Islet of Langerhans (tissue), 1 donor: ENCODE measurements around the gene PRICKLE2.
A peak's percentile ranks its signal among the peaks of the same experiment; 100 is the strongest.

Source experiments
- FAIRE-seq: peaks from one replicate; lab custom pipeline; 2011; peaks lifted over from hg19 to GRCh38; lab: Jason Lieb, UNC

Gene PRICKLE2

DNA sequence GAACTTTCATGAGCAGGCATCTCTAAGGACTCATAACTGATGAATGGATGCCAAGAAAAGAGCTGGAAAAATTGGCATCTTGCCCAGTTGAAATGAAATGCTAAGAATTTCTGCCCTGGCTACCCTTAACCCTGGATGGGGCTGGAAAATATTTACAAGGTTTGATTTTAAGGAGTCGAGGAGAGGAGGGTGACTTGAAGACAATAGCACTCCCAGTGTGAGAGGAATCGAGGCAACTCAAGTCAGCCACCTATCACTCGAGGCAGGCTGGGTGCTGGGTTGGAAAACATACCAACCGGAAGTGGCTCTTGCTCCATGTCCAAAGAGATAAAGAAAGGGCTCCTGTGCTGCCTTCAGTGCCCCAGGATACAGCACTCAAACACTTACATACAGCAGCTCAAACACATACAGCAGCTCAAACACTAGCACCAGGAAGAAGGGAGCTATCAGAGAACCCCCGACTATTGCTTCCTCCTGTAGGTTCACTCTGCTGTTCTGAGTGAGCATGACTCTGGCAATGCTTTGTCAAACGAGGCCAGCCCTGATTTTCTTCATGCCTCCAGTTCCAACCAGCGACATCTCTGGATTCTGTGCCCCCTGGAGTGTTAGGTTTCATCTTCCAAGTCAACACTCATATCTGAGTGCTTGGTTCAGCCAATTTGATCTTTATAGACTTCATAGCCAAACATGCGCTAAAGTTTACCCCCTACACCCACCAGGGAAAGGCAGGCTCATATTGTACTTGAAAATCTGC, 4.9 kb downstream of the PRICKLE2 start:
- no peak for FAIRE-seq

DNA sequence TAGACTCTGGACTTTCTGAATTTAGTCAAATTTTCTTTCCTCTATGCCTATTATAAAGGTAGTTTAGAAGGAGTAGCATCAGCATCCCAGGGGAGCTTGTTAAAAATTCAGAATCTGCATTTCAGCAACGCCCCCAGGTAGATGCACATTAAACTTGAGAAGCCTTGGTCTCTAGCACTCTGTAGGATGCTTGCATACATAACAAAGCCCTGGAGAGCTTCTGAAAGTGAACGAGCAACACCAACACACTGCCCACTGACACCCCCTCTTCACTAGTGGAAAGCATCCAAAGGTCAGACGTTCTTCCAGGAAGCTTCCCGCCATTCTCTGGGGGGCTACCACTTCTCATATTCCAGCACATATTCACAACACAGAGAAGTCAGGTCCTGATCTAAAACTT, 6.5 kb downstream of the PRICKLE2 start:
- FAIRE-seq = no peak

GRCh38 chr3:64218329-64218728, 6.9 kb downstream of the PRICKLE2 start:
- no peak for FAIRE-seq

GRCh38 chr3:64216274-64217147, 8.8 kb downstream of the PRICKLE2 start:
- no peak for FAIRE-seq

- no peak for FAIRE-seq
These were observed 9.7 kb downstream of the PRICKLE2 start for GRCh38 chr3:64215559-64215958.

DNA sequence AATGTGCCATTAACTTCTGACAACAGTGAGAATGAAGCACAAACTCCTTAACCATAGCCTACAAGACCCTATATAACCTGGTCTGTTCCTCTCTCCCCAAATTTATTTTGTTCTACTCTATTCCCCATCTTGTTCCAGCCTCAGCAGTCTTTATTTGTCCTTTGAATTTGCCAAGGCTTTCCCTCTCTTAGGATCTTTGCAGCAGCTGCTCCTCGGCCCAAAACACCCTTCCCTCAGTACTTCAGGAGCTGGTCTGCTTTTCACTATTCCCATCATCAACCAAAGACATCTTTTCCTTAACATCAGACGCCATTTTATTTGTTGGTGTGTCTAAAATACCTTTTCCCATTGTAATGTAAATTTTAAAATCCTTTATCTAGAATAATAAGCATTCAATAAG, 10.2 kb downstream of the PRICKLE2 start:
- no peak for FAIRE-seq

GRCh38 chr3:64214381-64215018, 10.8 kb downstream of the PRICKLE2 start:
- FAIRE-seq = no peak

DNA sequence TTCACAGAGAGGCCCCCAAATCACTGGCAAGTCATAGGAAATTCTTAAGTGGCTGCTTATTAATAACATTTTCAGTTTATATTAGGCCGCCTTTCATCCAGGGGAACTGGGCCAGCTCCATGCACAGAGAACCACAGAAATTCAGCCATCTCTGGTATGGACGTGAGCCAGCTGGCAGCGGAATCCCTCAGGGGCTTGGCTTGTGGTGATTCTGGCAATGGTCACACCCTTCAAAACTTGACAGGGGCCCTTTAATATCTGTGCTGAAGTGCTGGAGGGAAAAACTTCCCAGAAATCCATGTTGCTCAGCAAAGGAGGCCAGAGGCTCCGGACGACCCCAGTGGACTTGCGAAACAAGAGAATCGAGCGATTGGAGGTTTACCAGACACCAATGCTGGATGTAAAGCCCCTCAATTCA, 11.3 kb downstream of the PRICKLE2 start:
- FAIRE-seq = no peak

GRCh38 chr3:64213224-64213878, 11.9 kb downstream of the PRICKLE2 start:
- no peak for FAIRE-seq

DNA sequence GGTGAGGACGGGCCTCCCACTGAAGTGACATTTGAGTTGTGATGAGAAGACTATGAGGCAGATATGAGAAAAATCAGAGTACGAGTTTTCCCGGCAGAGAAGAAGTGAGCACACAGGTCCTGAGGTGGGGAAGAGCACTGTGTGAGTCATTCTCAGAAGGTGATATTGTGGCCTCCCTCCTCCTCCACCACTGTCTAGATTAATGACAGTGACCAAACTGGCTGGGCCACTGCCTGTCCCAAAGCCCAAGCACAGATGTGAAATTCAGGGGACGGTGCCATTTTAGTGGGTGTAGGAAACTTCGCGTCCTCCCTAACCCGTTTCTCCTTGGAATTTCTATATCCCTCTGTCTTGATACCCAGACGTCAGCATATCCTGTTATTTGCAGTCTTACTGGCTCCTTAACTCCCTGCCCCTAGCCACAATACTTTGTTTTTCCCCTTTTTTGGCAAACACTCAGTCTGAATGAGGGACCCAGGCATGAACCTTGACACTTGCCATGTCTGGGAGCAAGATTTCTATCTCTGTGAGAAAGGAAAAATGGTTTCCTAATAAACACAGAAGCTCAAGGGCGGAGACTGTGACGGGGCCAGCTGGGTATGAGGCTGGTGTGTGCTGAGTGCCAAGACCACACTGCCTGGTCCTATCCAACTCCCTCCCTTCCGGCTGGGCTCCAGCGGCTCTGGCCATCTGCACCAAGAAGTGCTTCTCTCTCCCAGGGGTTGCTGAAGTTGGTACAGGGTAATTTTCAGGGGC, 15.2 kb downstream of the PRICKLE2 start:
- FAIRE-seq = no peak

DNA sequence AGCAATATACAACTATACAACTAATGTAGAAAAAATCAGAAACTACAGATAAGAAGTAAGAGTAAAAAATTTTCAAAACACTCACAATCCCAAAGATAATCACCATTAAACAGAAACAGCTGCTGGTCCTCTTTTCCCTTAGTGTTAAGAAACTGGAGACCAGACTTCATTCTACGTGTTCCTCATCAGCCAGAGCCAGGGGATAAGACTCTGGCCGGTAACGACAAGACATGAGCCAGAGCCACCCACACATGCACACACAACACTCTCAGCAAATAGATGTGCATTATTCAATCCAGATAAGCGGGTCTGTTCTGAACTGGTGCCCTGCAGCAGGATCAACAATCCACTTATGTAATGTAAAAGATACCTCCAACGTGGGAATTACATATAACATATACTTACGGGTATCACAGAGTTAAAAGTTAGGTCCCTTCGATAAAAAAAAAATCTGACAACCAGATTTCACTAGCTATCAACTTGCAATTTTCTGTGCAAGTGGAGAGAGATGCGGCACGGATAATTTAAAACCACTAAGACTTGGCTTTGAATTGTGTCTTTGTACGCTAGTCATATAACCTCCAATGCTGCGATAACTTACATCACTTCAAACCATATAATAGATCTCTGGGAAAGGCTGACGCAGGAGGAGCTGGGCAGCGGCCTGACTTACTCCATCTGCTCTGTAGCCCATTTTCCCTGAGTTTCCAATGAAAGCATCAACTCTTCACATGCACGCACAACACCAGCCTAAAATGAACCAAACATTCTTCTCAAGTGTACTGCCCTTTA, 17.8 kb downstream of the PRICKLE2 start:
- FAIRE-seq = no peak

GRCh38 chr3:64203969-64204908, 21.0 kb downstream of the PRICKLE2 start:
- FAIRE-seq = no peak

DNA sequence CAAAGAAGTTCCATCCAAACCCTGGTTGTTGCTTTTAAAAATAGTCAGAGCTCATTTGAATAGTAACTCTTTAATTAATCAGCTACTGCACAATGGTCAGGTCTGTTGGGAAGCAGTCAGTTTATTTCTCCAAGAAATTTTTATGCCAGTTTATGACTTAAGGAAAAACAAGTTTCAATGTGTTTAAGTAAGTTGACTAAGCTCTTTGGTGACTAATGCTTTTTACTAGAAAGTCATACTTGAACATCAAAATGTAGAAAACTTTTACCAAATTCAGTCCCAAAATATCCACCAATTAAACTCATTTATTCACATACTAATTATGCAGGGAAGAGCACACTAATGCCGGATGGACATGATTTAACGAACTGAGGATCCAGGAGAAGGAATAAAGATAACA, 22.1 kb downstream of the PRICKLE2 start:
- peak; percentile 43 for FAIRE-seq

- FAIRE-seq = no peak
These were observed 25.3 kb downstream of the PRICKLE2 start for GRCh38 chr3:64199932-64200331.

- FAIRE-seq = no peak
These were observed 28.9 kb downstream of the PRICKLE2 start for GRCh38 chr3:64196236-64196929.

- FAIRE-seq = no peak
These were observed 29.5 kb downstream of the PRICKLE2 start for GRCh38 chr3:64195789-64196188.

DNA sequence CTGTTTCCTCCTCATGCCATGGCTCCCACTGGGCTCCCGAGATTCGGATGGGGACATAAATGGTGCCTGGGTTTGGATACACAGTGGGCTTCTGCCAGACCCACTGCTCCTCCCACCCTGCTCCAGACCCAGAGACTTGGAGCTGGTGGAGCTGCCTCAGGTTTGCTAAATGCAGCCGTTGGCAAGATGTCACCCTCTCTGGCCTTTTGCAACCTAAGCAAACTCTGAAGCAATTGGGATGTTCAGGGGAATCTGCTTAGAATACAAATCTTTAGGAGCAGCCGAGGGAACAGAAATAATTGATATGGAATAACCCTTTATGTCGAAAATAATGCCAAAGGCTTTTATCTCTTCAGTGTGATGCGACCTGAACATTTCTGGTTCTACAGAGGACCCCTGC, 33.4 kb downstream of the PRICKLE2 start:
- FAIRE-seq = no peak

- no peak for FAIRE-seq
These were observed 34.5 kb downstream of the PRICKLE2 start for GRCh38 chr3:64190517-64191515.
